Cerebellar nuclear complex (tissue), 1 donor: ENCODE data around the gene LARP1.
A peak's percentile ranks its signal among the peaks of the same experiment; 100 is the strongest.
"Not testable (repeated sequence)": the region's sequence is repeated elsewhere in the genome, so short reads cannot be mapped to it uniquely, and the experiment has no call there.

Experiments
- DNase-seq, 2 experiments: peaks; one replicate each; lab custom pipeline; 2025; lab: John Stamatoyannopoulos, UW

The LARP1 gene

DNA sequence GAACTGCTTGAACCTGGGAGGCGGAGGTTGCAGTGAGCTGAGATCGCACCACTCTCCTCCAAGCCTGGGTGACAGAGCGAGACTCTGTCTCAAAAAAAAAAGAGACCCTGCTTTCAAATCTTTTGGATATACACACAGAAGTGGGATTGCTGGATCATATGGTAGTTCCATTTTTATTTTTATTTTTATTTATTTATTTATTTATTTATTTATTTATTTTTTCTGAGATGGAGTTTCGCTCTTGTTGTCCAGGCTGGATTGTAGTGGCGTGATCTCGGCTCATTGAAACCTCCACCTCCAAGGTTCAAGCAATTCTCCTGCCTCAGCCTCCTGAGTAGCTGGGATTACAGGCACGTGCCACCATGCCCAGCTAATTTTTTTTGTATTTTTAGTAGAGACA is 19.8 kb upstream of the LARP1 start:
- DNase-seq, result not testable (repeated sequence)

DNA sequence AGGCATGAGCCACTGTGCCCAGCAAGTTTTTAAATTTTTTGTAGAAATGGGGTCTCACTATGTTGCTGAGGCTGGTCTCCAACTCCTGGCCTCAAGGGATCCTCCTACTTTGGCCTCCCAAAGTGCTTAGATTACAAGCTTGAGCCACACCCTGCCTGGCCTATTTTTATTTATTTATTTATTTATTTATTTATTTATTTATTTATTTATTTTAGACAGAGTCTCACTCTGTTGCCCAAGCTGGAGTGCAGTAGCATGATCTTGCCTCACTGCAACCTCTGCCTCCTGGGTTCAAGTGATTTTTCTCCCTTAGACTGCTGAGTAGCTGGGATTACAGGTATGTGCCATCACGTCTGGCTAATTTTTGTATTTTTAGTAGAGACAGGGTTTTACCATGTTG is 18.8 kb upstream of the LARP1 start:
- DNase-seq, result not testable (repeated sequence)

DNA sequence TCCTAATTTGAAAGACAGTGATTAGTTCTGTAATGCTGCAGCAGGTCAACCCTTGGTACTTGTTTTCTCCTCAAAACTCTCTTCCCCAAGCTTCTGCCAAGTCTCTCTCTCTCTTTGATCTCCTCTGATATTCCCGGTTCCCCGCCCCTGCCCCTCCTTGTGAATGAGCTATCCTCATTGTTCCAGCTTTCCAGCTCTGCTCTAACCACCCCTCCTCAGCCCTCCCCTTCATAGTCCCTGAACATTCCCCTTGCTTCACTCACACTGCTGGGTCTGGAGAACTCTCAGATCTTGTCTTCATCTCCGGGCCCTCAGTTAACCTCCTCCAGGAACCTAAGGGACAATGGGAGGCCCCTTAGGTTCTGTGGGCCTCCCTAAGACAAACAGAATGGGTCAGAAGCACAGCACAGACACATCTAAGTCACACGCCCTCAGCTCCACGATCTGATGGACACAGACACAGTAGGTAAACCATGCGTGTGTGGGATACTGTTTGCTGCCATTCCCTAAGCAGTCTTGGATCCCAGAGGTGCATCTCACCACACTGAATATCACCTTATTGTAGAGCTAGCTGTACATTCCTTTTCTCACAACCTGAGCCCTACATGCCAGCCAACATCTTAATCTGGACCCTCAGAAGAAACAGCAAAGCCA is 17.4 kb upstream of the LARP1 start:
- DNase-seq, result no peak

DNA sequence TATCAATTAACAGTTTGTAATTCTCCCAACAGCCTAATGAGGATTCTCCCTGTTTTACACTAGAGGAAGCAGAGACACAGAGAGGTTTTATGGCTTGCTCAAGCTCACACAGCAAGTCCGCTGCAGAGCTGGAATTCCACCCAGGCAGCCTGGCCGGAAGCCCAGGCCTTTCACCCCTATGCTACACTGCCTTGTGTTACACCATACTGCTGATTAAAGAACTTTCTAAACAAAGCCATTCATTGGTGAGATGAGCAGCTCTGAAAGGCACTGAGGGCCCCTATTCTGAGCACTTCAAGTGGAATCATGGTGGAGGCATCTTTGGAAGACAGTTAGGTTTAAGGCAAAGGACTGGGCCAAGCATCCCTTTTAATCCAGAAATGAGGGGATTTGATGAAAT is 14.7 kb upstream of the LARP1 start:
- DNase-seq, result no peak

DNA sequence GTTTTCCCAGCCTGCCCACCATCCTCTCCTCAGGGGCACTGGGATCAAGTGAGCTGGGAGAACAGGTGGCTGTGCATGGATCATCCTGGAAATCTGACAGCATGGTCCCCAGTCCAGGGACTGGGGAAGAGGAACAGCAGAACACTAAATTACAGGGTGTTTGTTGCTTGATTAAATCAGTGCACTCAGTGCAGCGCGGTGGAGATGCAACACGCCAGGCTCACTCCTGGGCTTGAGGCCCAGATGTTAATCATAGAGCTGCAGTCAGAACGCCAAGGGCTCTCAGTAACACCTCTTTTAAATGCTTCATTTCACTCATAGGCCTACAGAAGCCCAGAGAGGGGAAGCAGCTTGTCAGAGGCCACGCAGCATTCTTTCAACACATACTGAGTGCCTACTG is 14.2 kb upstream of the LARP1 start:
- DNase-seq, result no peak

DNA sequence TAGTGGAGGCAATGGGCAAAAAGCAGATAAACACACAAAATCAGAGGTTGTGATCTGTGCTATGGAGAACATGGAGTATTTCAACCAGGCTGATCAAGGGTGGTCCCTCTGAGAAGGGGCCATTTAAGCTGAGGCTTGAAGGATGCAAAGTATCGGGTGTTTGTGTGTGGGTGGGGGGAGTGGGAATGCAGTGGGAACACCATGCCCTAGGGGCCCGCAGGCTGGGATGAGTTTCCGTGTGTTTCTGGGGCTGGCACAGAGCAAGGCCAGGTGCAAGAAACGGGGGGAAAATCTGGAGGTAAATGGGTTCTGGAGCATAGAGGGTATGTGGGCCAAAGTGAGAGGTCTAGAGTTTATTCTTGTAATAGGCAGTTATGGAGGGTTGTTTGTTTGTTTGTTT is 13.8 kb upstream of the LARP1 start:
- DNase-seq, result no peak

DNA sequence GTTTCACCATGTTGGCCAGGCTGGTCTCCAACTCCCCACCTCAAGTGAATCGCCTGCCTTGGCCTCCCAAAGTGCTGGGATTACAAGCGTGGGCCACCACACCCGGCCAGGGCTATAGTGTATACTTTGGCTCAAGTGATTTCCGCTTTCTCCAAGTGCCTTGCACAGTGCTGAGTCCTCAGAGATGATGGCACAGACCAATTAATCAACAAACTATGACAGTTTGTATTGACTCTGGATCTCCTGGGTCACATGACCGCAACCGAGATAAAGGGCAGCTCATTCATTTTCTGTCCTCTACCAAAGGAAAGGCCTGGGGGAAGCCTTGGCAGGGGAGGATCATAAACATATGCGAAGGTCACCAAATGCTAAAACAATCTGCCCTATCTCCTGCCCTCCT is 11.4 kb upstream of the LARP1 start:
- DNase-seq, result no peak

DNA sequence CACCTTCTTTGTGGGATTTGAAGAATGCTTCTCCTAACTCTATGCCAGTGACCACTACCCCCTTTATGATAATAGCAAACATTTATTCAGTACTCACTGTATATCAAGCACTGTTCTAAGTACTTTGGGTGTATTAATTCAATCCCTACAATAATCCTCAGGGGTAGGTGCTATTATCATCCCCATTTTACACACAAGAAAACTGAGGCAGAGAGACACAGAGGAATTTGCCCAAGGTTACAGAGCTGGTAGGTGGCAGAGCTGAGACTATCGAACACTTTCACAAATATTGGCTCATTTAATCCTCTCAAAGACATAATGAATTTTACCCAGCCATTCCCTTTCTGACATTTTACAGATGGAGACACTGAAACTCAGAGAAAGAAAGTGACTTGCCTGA is 9.8 kb upstream of the LARP1 start:
- no peak for DNase-seq

DNA sequence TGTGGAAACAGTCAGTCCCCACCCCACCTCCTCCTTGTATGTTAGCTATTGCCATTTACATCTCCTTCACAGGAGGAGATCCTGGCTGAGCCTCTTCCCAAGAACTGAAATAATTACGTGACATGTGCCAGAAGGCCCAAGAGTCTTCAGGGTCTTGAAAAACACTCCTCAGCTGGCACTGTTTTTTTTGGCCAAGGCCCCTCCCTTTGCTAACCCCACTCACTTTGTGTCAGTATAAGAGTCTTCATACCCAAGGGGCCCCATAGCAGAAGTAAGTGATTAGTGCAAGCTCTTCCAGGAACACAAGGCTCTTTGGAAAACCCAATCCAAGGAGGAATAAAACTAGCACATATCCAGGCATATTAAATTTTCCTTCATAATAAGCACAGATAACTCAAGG is 5.7 kb upstream of the LARP1 start:
- DNase-seq, result no peak

DNA sequence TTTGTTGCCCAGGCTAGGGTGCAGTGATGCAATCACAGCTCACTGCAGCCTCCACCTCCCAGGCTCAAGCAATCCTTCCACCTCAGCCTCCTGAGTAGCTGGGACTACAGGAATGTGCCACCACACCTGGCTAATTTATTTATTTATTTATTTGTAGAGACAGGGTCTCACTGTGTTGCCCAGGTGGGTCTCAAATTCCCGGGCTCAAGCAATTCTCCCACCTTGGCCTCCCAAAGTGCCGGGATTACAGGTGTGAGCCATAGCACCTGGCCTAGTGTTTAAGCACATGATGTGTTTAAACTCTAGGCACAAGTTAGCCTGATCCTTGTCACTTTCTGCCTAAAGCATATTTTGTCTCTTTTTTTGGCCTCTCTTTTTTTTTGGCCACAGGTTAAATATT is 4.5 kb upstream of the LARP1 start:
- not testable (repeated sequence) for DNase-seq

DNA sequence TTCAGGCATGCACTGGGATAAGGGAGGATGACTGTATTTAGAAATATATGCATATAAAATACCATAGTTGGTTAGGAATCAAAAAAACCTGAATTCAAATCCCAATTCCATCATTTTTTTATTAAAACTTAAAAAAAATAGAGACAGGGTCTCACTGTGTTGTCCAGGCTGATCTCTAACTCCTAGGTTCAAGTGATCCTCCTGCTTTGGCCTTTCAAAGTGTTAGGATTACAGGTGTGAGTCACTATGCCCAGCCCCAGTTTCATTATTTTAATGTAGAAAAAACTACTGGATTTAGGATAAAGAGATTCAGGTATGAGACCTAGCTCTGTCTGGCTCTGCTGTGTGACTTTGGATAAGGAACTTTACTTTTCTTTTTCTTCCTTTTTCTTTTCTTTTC is 3.3 kb upstream of the LARP1 start:
- no peak for DNase-seq

DNA sequence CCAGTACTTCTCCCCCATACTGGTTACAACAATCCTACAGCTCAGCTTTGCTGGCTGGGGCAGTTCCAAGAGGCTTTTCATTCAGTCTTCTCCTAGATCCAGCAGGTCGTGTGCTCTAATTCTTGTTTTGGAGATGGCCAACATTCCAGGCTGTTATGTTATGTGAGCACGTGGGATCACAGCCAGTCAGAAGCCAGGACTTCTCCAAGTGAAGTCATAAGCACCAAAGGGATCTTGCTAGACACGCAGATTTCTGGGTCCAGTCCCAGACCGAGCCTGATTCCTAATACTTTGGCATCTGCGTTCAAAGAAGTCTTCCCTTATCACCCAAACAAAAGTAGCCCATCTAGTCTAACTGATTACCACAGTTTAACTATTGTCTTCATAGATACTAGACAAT is 1.4 kb upstream of the LARP1 start:
- DNase-seq, result peak in 1 of 2 experiments; percentile 33

DNA sequence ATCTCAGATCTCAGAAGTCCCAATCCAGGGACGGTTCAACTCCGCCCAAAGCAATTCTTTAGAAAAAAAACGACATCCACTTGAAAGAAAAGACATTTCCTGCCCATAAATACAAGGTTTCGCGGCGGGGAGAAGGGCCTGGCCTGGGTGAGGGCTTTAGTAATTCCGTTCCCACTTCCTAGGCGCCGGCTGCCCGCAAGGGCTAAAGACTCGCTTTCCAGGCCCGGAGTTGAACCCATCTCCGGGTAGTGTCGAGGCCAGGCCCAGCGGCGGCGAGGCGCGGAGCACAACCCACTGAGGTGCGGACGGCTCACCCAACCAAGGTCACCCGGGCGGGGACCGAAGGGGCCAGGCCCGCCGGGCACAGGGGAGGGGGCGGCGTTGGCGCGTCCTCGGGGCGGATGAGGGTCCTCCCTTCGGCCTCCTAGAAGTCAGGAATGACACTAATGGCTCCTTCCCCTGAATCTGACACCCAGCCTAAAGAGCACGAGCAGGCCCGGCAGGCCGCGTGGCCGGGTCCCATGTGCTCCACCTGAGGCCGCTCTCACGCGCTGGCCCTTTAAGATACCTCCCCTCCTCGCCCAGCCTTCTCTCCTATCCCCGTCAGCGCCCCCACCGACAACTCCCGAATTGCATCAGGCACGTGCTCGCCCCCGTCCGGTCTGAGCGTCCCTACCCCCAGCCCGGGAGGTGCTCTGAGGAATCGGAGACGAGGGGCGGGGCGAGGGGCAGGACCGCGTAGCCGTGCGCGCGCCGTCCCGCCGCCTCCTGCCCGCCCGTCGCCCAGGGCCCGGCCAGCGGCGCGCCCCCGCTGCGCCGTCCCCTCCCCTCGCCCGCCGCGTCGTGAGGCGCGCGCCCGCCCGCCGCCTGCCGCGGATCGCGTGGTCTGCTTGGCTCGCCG is 467 bp upstream of the LARP1 start:
- DNase-seq, result peak; percentile 75 to 86

DNA sequence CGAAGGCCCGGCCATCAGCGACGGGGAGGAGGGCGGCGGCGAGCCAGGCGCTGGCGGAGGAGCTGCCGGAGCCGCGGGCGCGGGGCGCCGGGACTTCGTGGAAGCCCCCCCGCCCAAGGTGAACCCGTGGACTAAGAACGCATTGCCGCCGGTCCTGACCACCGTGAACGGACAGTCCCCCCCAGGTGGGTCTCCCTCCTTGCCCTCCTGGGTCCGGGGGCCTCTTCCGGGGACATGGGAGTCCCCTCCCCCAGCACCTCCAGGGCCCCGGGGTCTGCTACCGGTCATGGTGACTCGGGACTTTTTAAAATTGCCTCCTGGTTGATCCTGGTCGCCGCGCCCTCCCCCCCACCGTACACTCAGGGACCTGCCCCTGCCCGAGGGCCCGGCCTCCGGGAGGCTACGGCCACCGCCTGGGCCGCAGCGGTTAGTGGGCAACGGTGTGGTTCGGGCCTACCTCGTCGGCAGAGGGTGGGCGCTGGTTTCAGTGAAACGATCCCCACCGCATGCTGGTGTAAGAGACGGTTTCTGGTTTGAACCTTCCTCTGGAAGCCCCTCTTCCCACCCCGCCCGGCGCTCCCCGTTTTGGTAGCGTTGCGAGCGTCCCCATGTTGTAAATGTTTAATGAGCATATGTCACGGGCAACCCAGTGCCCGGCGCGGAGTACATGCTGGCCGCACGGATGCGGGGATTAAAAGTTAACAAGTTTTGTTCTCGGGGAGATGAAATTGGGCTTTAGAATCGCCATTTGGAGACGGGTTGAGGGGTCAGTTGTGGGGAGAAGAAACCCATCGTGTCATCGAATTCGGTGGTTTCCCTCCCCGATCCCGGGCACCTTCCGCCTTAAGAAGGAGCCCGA is 1.1 kb downstream of the LARP1 start:
- DNase-seq, result no peak

DNA sequence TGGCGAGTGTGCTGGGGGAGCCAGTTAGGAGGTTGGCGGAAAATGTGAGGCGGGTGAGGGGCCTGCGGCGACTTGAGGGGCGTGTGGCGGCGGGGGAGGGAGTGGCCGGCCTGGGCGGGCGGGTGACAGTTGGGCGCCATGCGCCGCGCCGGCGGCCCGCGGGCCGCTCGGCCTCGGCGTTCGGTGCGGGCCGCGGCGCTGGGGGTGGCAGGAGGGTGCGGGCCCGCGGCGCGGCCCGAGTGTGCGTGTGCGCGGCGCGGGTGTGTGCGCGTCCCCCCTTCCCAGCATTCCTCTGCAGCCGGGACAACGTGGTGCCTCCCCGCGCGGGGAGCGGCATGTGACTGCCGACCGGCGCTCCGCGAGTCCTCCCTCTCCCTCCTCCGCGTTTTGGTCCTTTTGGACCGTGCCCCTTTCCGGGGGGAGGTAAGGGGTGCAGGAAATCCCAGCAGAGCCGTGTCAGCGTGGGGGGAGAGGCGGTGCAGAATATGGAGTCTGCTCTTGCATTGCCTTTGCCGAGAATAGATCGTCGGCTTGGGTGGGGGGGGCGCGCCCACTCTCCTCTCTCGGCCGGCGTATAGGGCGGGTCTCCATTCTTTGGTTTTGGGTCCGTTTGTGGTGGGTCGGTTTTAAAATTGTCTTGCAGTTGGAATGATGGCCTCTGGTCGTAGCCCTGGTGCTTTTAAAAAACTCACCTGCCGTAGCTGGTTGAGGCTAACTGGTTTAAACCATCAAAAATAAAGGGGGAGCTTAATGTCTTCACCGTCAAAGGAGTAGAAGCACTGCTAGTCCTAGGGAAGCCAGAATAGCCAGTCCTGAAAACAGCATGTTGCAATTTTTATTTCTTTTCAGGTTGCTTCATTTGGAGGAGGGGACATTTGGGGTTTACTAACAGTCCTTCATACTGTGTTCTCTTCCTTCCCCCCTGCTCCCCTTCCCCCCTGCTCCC is 2.0 kb downstream of the LARP1 start:
- DNase-seq, result no peak

DNA sequence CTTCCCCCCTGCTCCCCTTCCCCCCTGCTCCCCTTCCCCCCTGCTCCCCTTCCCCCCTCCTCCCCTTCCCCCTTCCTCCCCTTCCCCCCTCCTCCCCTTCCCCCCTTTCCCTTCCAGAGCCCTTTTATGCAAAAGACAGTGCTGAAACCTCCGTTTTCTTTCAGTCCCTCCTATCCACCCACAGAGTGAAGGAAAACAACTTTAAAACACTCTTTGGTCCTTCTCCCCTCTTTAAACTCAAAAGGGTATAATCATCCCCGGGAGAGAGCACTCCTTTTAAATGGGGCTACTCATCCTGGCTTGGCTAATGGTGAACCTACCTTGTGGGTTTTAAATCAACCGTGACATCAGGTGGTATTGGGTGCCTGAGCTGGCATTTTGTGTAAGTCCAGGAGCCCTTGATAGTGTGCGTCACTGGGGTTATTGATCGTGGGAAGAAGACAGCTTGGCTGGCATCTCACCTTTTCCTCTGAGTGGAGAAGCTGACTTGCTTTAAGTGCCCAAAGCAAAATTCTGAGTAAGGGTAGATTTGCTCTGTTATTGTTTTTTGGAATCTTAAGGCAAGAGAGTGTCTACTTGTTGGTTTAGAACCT is 2.7 kb downstream of the LARP1 start:
- DNase-seq, result no peak

DNA sequence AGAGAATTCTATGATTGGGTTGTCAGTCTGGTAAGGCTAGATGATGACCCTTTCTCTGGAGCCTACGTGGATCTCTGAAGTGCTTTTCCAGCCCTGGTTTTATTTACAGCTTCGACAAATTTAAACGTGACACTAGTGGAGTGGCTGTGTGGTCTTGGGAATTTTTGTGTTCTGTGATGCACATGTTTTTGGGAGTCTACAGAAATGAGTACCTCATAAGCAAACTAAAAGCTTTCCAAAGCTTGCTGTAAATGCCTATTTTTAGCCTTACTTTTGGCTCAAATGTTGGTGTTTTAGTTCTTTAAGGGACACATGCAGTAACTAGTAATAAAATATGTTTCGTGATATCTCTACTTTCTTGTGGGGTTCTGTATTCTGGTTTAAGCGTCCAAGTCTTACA is 3.3 kb downstream of the LARP1 start:
- DNase-seq, result no peak

DNA sequence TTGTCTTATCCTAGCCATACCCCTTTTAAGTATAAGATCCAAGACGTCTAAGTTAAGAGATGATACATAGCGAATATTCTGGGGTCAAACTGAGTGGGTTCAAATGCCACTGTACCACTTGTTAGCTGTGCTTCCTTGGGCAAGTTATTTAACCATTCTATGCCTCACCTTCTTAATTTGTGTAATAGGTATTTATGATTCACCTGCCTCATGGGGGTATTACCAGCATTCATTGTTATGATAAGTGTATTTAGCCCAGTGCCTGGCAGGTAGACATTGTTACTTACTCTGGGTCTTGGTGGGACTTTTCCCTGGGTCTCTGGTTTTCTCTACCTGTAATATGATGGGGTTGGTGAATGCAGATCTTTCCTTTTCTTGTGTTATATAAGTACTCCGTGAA is 3.8 kb downstream of the LARP1 start:
- no peak for DNase-seq

DNA sequence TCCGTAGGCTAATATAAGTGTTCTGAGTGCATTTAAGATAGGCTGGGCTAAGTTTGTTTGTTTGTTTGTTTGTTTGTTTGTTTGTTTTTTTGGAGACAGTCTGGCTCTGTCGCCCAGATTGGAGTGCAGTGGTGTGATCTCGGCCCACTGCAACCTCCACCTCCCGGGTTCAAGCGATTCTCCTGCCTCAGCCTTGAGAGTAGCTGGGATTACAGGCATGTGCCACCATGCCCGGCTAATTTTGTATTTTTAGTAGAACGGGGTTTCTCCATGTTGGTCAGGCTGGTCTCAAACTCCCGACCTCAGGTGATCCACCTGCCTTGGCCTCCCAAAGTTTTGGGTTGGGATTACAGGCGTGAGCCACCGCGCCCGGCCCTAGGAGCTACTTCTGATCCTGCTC is 4.7 kb downstream of the LARP1 start:
- DNase-seq, result not testable (repeated sequence)

DNA sequence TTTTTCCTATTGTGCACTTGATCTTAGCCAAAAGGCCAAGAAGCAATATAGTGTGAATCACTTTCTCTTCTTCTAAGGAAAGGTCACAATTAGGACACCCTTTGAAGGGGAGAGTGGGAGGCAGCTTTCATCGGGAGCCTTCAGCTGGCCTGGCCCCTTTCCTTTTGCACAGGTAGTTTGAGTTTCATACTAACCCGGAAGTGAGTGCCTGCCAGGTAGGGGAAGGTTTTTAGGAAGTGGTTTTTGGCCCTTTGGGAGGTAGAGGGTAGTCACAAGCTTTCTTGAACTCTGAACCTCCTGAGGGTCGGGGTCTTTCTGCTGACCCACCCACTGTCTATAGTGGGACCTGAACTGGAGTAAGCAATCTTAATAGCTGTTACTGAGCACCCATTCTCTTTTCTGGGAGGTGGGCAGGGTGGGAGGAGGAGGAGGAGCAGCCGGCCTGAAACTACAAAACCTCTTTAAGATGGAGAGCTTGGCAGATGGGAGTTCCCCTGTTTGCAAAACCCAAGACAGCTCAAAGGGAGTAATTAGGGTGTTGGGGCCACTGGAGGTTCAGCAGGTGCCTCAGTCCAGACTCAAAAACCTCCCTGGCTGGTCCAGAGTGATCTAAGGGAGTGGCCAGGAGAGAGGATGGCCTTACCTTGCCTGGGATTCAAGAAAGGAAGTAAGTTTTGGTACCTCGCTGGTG is 6.0 kb downstream of the LARP1 start:
- DNase-seq, result no peak
